H1 (cell line): ENCODE data around the gene GPM6B. TPM values are rescaled to one million over a fixed set of nuclear protein-coding genes. Genes with fewer than 3 reads are reported as not detected.
A peak's percentile ranks its signal among the peaks of the same experiment; 100 is the strongest.

ENCODE experiments used
- CTCF ChIA-PET: fragments of 300-600 bp; sonication (Branson Sonifier 250); formaldehyde crosslinking; loops from one replicate; lab custom pipeline; 2021; ENCODE audit not compliant: partially characterized antibody; lab: Charles Lee
- POLR2A ChIA-PET: fragments of 300-600 bp; sonication (Branson Sonifier 250); formaldehyde crosslinking; loops from one replicate; lab custom pipeline; 2021; ENCODE audit warnings: inconsistent platforms; ENCODE audit not compliant: partially characterized antibody; lab: Charles Lee
- DNase-seq, 2 experiments: peaks; one replicate each; pipeline versions ENCODE4 v3.0.0 to v3.0.0-alpha.2; 2010 to 2022; ENCODE audit warnings: low spot score in 2 of 2, low read depth in 1 of 2, mixed read lengths in 1 of 2
- FAIRE-seq: peaks from 2 replicates; lab custom pipeline; 2011; peaks lifted over from hg19 to GRCh38; lab: Jason Lieb, UNC
- H2AFZ ChIP-seq: 2 replicates; pipeline ENCODE4 v1.8.1; 2012; ENCODE audit warnings: low read length, inconsistent platforms
- H2AK5ac ChIP-seq: 2 replicates; pipeline ENCODE4 v1.6.1; 2013; ENCODE audit warnings: low read depth, low read length
- H2BK120ac ChIP-seq: replicated peaks from 2 replicates; pipeline ENCODE3; 2013; ENCODE audit warnings: low read depth, low read length, inconsistent platforms
- H2BK12ac ChIP-seq: 2 replicates; pipeline ENCODE4 v1.6.1; 2013; ENCODE audit warnings: low read depth, low read length
- H2BK15ac ChIP-seq: 2 replicates; pipeline ENCODE4 v1.6.1; 2013; ENCODE audit warnings: low read length
- H2BK20ac ChIP-seq: 2 replicates; pipeline ENCODE4 v1.6.1; 2013; ENCODE audit warnings: low read length
- H2BK5ac ChIP-seq: 2 replicates; pipeline ENCODE4 v1.6.1; 2013; ENCODE audit warnings: low read depth, low read length
- H3K14ac ChIP-seq: 2 replicates; pipeline ENCODE4 v1.6.1; 2013; ENCODE audit warnings: inconsistent platforms; ENCODE audit not compliant: insufficient read length
- H3K18ac ChIP-seq: 2 replicates; pipeline ENCODE4 v1.6.1; 2013; ENCODE audit warnings: low read length; ENCODE audit errors: extremely low read depth
- H3K23ac ChIP-seq: 2 replicates; pipeline ENCODE4 v1.6.1; 2013; ENCODE audit warnings: inconsistent platforms; ENCODE audit not compliant: insufficient read length
- H3K23me2 ChIP-seq: 2 replicates; pipeline ENCODE4 v1.6.1; 2013; ENCODE audit warnings: low read depth, low read length
- H3K27ac ChIP-seq: 2 replicates; pipeline ENCODE4 v1.6.1; 2011; ENCODE audit warnings: low read depth, low read length, inconsistent platforms
- H3K27me3 ChIP-seq, 4 experiments: replicated peaks in 1 of 4; 1 replicate in 1 of 4; 2 replicates in 3 of 4; pipeline versions ENCODE4 v1.6.1 to v1.8.1; 2011 to 2013; ENCODE audit warnings: low read length in 3 of 4, mild to moderate bottlenecking in 3 of 4, inconsistent platforms in 2 of 4, mixed read lengths in 2 of 4, moderate library complexity in 1 of 4; ENCODE audit not compliant: control insufficient read depth in 3 of 4, insufficient read depth in 3 of 4; ENCODE audit errors: extremely low read depth in 1 of 4
- H3K36me3 ChIP-seq, 4 experiments: 2 replicates each; pipeline versions ENCODE4 v1.6.1 to v1.8.1; 2011 to 2013; ENCODE audit warnings: mild to moderate bottlenecking in 4 of 4, low read length in 3 of 4, moderate library complexity in 2 of 4, control low read depth in 1 of 4, inconsistent platforms in 1 of 4; ENCODE audit not compliant: insufficient read depth in 4 of 4, control insufficient read depth in 2 of 4
- H3K4ac ChIP-seq: replicated peaks from 2 replicates; pipeline ENCODE3; 2013; ENCODE audit warnings: low read length, low read depth, mixed read lengths, inconsistent platforms; ENCODE audit not compliant: insufficient read length
- H3K4me1 ChIP-seq, 4 experiments: replicated peaks in 1 of 4; 1 replicate in 1 of 4; 2 replicates in 3 of 4; pipeline versions ENCODE4 v1.6.1 to v1.8.1; 2011 to 2013; ENCODE audit warnings: low read length in 3 of 4, inconsistent platforms in 2 of 4, mixed read lengths in 1 of 4; ENCODE audit not compliant: insufficient read depth in 4 of 4, control insufficient read depth in 3 of 4
- H3K4me2 ChIP-seq, 2 experiments: 2 replicates each; pipeline versions ENCODE4 v1.6.1 to v1.8.1; 2011 to 2013; ENCODE audit warnings: low read depth in 2 of 2, low read length in 2 of 2, control low read depth in 1 of 2, inconsistent platforms in 1 of 2, mild to moderate bottlenecking in 1 of 2; ENCODE audit not compliant: insufficient read depth in 1 of 2
- H3K4me3 ChIP-seq, 4 experiments: fragments of 200-600, 300-600 bp in 1 of 4; sonication (generic), shearing (Covaris generic), sonication (Bioruptor Twin) in 1 of 4; 2 replicates each; pipeline versions ENCODE4 v1.5.1 to v1.8.1; 2011 to 2016; ENCODE audit warnings: low read length in 4 of 4, low read depth in 3 of 4, control low read depth in 2 of 4, inconsistent platforms in 2 of 4, mild to moderate bottlenecking in 2 of 4, mixed read lengths in 1 of 4, moderate library complexity in 1 of 4; ENCODE audit not compliant: insufficient read depth in 2 of 4; ENCODE audit errors: extremely low read depth in 1 of 4
- H3K56ac ChIP-seq: replicated peaks from 2 replicates; pipeline ENCODE3; 2013; ENCODE audit warnings: low read depth, mild to moderate bottlenecking, mixed read lengths, low read length, inconsistent platforms; ENCODE audit not compliant: insufficient read length
- H3K79me1 ChIP-seq: 2 replicates; pipeline ENCODE4 v1.6.1; 2013; ENCODE audit warnings: low read depth, low read length, control low read depth
- H3K79me2 ChIP-seq, 2 experiments: 2 replicates each; pipeline versions ENCODE4 v1.6.1 to v1.8.1; 2012 to 2013; ENCODE audit warnings: low read length in 2 of 2, mild to moderate bottlenecking in 2 of 2, inconsistent platforms in 1 of 2; ENCODE audit not compliant: insufficient read depth in 2 of 2, control insufficient read depth in 1 of 2
- H3K9ac ChIP-seq, 4 experiments: replicated peaks in 1 of 4; 1 replicate in 1 of 4; 2 replicates in 3 of 4; pipeline versions ENCODE4 v1.6.1 to v1.8.1; 2011 to 2013; ENCODE audit warnings: low read depth in 3 of 4, low read length in 3 of 4, control low read depth in 2 of 4, mild to moderate bottlenecking in 2 of 4, moderate library complexity in 2 of 4, inconsistent platforms in 1 of 4; ENCODE audit errors: extremely low read depth in 1 of 4
- H3K9me3 ChIP-seq, 2 experiments: 2 replicates each; pipeline versions ENCODE4 v1.6.1 to v1.8.1; 2012 to 2013; ENCODE audit warnings: mild to moderate bottlenecking in 2 of 2, moderate library complexity in 2 of 2, control low read depth in 1 of 2, inconsistent platforms in 1 of 2, low read depth in 1 of 2, low read length in 1 of 2, mixed read lengths in 1 of 2; ENCODE audit not compliant: insufficient read depth in 2 of 2
- H4K20me1 ChIP-seq, 2 experiments: replicated peaks in 1 of 2; 2 replicates each; pipeline versions ENCODE3 to v1.8.1; 2011 to 2013; ENCODE audit warnings: inconsistent platforms in 2 of 2, low read length in 2 of 2, mild to moderate bottlenecking in 1 of 2; ENCODE audit not compliant: insufficient read depth in 2 of 2, control insufficient read depth in 1 of 2
- H4K5ac ChIP-seq: 2 replicates; pipeline ENCODE4 v1.6.1; 2013; ENCODE audit warnings: low read length, low read depth, mixed read lengths, inconsistent platforms; ENCODE audit not compliant: insufficient read length
- H4K8ac ChIP-seq: 2 replicates; pipeline ENCODE4 v1.8.0; 2013; ENCODE audit warnings: mild to moderate bottlenecking, moderate library complexity, low read length, inconsistent platforms; ENCODE audit not compliant: insufficient read depth; ENCODE audit errors: extremely low read depth
- H4K91ac ChIP-seq: replicated peaks from 2 replicates; pipeline ENCODE3; 2013; ENCODE audit warnings: low read length, mixed read lengths, inconsistent platforms; ENCODE audit not compliant: insufficient read length
- EZH2 ChIP-seq: fragments of 200-600 bp; sonication (generic); IDR thresholded peaks from 2 replicates; pipeline ENCODE4 v1.7.1; 2012; ENCODE audit warnings: low read depth, mild to moderate bottlenecking, moderate library complexity, low read length, inconsistent platforms; ENCODE audit not compliant: severe bottlenecking
- HDAC6 ChIP-seq: IDR thresholded peaks from one replicate; pipeline ENCODE4 v1.7.1; 2012; ENCODE audit warnings: low read depth, mild to moderate bottlenecking, inconsistent platforms, low read length, moderate library complexity
- POLR2AphosphoS5 ChIP-seq: IDR thresholded peaks from 2 replicates; pipeline ENCODE4 v1.6.1; 2011; ENCODE audit warnings: low read depth, low read length
- WGBS, 2 experiments: shearing (Covaris generic) in 1 of 2; methylation state at CpG; one replicate each; pipeline versions ENCODE4 v1.1.6 to v1.1.7; 2013 to 2015; ENCODE audit warnings: low lambda C conversion rate in 2 of 2, mixed read lengths in 2 of 2, inconsistent platforms in 1 of 2, low coverage in 1 of 2, missing lambda C conversion rate in 1 of 2; ENCODE audit not compliant: insufficient replicate concordance in 2 of 2, insufficient coverage in 1 of 2, insufficient read length in 1 of 2; ENCODE audit errors: extremely low coverage in 1 of 2, missing lambda C conversion rate in 1 of 2; 5-methylcytosine and 5-hydroxymethylcytosine counted together
- polyA plus RNA-seq, 7 experiments: library from polyadenylated mRNA; depleted of rRNA in 3 of 7; stranded (reverse) in 5 of 7; unstranded in 2 of 7; fragments of >200 nt in 5 of 7; fragments of 200-250 nt in 2 of 7; gene quantifications; 1 replicate in 5 of 7; 2 replicates in 1 of 7; 4 replicates in 1 of 7; pipeline versions ENCODE4 v1.2.1 to v1.2.3, GENCODE V29; 2011 to 2013; ENCODE audit warnings: missing spikeins in 2 of 7, mixed read lengths in 2 of 7
- total RNA-seq: library from RNA; stranded (reverse); fragmentation: NEBNext Ultra II Directional; extraction: Animal tissue kit (Norgen Biotek cat#: 25700); gene quantifications from 2 replicates; pipeline ENCODE4 v1.2.1, GENCODE V29; 2021

Gene GPM6B
- total and polyA plus RNA-seq, 2 of the 8 experiments (the other 6 are each of a cell fraction or from before 2014, with no cell fraction given): 132 to 175 TPM

- Histone ChIP-seq H3K23ac (no peak overlapping the region), H3K18ac (no peak overlapping the region), H2BK5ac (no peak overlapping the region), H4K8ac (no peak overlapping the region), H4K20me1 (no peaks in the 10 kb centered on the region), H2AK5ac (no peak overlapping the region), H3K79me1 (no peaks in the 10 kb centered on the region), H2BK20ac (no peak overlapping the region), H3K4me3 (peak overlapping the region in 1 of 4 experiments; percentile 44; a peak in 2 of 8 replicates), H3K56ac (no peak overlapping the region), H3K9ac (no peak overlapping the region), H2AFZ (no peak overlapping the region), H3K4me1 (peaks cover 0 to 3% (median 0%) of the 10 kb centered on the region in 4 experiments; a peak in 3 of 7 replicates), H3K9me3 (no peaks in the 10 kb centered on the region), H3K79me2 (peaks cover 0 to 29% of the 10 kb centered on the region in 2 experiments; a peak in 2 of 4 replicates), H4K5ac (no peak overlapping the region), H3K4ac (no peak overlapping the region), H3K14ac (no peak overlapping the region), H2BK15ac (no peak overlapping the region), H3K36me3 (no peaks in the 10 kb centered on the region), H4K91ac (no peak overlapping the region), H3K23me2 (no peaks in the 10 kb centered on the region), H3K27me3 (no peaks in the 10 kb centered on the region), H3K4me2 (peak overlapping the region; percentile 27 to 36), H2BK120ac (no peak overlapping the region), H2BK12ac (no peak overlapping the region), H3K27ac (no peak overlapping the region)
- FAIRE-seq (no peak), DNase-seq (no peak)
- POLR2A ChIA-PET: interaction anchor here (1.4 kb wide), 1 partner anchor 22 kb away, joined by 4 read pairs; no protein-coding TSS in a partner anchor
- TF ChIP-seq HDAC6: no peak
- no peak for TF ChIP-seq EZH2
- TF ChIP-seq POLR2AphosphoS5: no peak
- 82% methylated on average over 6 of the region's 6 CpGs; no CpG with 5 or more reads in 1 of the 2 experiments for WGBS, 2 experiments
- CTCF ChIA-PET: no interaction called here
Observed at GRCh38 chrX:13816176-13816575, 717 bp downstream of the GPM6B start.
